ENCODE data around the gene PAQR3. TPM values are rescaled to one million over a fixed set of nuclear protein-coding genes. Genes with fewer than 3 reads are reported as not detected.

Gene PAQR3
- total and polyA plus RNA-seq, 2 experiments from 2014 or later = 15.9 to 36.3 TPM

DNA sequence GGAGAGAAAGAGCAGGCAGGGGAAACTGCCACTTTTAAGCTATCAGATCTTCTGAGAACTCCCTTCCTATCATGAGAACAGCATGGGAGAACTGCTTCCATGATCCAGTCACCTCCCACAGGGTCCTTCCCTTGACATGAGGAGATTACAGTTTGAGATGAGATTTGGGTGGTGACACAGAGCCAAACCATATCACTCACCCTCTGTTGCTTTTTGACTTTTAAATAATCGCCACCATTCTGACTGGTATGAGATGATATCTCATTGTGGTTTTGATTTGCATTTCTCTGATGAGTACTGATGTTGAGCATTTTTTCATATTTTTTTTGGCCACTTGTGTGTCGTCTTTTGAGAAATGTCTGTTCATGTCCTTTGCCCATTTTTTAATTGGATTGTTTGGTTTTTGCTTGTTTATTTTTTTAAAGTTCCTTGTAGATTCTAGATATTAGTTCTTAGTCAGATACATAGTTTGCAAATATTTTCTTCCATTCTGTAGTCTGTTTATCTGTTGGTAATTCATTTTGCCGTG is 6.5 kb upstream of the PAQR3 start:
- peaks cover 3% of the 10 kb centered on the region for H3K27me3 Mint-ChIP-seq (ENCODE audit: insufficient read depth, low read depth, poor library complexity)
- no peak for DNase-seq (ENCODE audit: low spot score)
- TF ChIP-seq, protein P1, sequence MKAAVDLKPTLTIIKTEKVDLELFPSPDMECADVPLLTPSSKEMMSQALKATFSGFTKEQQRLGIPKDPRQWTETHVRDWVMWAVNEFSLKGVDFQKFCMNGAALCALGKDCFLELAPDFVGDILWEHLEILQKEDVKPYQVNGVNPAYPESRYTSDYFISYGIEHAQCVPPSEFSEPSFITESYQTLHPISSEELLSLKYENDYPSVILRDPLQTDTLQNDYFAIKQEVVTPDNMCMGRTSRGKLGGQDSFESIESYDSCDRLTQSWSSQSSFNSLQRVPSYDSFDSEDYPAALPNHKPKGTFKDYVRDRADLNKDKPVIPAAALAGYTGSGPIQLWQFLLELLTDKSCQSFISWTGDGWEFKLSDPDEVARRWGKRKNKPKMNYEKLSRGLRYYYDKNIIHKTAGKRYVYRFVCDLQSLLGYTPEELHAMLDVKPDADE (IDR thresholded peaks at IDR 0.05) = no peak
- TF ChIP-seq NANOG (IDR thresholded peaks at IDR 0.05; ENCODE audit: borderline replicate concordance) (no peak), ZNF331 (CRISPR knock-in tag; IDR thresholded peaks at IDR 0.05; ENCODE audit: low read depth) (no peak), STAT1 (IDR thresholded peaks at IDR 0.05; ENCODE audit: unreplicated experiment) (no peak), EZH2 (IDR thresholded peaks at IDR 0.05; ENCODE audit: low read depth, unreplicated experiment) (no peak), CREB1 (CRISPR knock-in tag; IDR thresholded peaks at IDR 0.05; ENCODE audit: low read depth) (no peak), EZH2phosphoT487 (IDR thresholded peaks at IDR 0.05; ENCODE audit: unreplicated experiment) (no peak)
- TF ChIP-seq, protein P2, sequence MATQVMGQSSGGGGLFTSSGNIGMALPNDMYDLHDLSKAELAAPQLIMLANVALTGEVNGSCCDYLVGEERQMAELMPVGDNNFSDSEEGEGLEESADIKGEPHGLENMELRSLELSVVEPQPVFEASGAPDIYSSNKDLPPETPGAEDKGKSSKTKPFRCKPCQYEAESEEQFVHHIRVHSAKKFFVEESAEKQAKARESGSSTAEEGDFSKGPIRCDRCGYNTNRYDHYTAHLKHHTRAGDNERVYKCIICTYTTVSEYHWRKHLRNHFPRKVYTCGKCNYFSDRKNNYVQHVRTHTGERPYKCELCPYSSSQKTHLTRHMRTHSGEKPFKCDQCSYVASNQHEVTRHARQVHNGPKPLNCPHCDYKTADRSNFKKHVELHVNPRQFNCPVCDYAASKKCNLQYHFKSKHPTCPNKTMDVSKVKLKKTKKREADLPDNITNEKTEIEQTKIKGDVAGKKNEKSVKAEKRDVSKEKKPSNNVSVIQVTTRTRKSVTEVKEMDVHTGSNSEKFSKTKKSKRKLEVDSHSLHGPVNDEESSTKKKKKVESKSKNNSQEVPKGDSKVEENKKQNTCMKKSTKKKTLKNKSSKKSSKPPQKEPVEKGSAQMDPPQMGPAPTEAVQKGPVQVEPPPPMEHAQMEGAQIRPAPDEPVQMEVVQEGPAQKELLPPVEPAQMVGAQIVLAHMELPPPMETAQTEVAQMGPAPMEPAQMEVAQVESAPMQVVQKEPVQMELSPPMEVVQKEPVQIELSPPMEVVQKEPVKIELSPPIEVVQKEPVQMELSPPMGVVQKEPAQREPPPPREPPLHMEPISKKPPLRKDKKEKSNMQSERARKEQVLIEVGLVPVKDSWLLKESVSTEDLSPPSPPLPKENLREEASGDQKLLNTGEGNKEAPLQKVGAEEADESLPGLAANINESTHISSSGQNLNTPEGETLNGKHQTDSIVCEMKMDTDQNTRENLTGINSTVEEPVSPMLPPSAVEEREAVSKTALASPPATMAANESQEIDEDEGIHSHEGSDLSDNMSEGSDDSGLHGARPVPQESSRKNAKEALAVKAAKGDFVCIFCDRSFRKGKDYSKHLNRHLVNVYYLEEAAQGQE (IDR thresholded peaks at IDR 0.05; ENCODE audit: unreplicated experiment) = no peak

GRCh38 chr4:78944381-78944780 is 5.1 kb upstream of the PAQR3 start:
- H3K4me1 ChIP-seq (ENCODE audit: insufficient read depth) = peaks cover 8% of the 10 kb centered on the region
- H3K27ac Mint-ChIP-seq = no peak overlapping the region
- H3K36me3 Mint-ChIP-seq (ENCODE audit: low read depth) = no peaks in the 10 kb centered on the region
- H3K4me3 ChIP-seq = no peak overlapping the region
- no peaks in the 10 kb centered on the region for H4K20me1 ChIP-seq (replicated peaks; ENCODE audit: insufficient read depth)
- H3K79me2 ChIP-seq (replicated peaks; ENCODE audit: insufficient read depth) = no peaks in the 10 kb centered on the region
- no peaks in the 10 kb centered on the region for H3K9me3 Mint-ChIP-seq
- peaks cover 16% of the 10 kb centered on the region for H3K4me1 Mint-ChIP-seq
- peaks cover 15% of the 10 kb centered on the region for H3K27me3 ChIP-seq (ENCODE audit: insufficient read depth)
- H3K4me3 Mint-ChIP-seq = no peak overlapping the region
- DNase-seq (ENCODE audit: low spot score) (no peak), ATAC-seq (no peak)
- H2AFZ ChIP-seq = no peak overlapping the region
- no peaks in the 10 kb centered on the region for H3K36me3 ChIP-seq (ENCODE audit: insufficient read depth)
- no peaks in the 10 kb centered on the region for H3K9me2 ChIP-seq (ENCODE audit: insufficient read depth)
- H3K27ac ChIP-seq (ENCODE audit: low read depth) = no peak overlapping the region
- no peaks in the 10 kb centered on the region for H3F3A ChIP-seq (replicated peaks; ENCODE audit: low read depth)
- TF ChIP-seq CREB1 (CRISPR knock-in tag; IDR thresholded peaks at IDR 0.05; ENCODE audit: low read depth) (no peak), EZH2phosphoT487 (IDR thresholded peaks at IDR 0.05; ENCODE audit: unreplicated experiment) (no peak), EZH2 (IDR thresholded peaks at IDR 0.05; ENCODE audit: low read depth, unreplicated experiment) (no peak), JUNB (IDR thresholded peaks at IDR 0.05; ENCODE audit: unreplicated experiment) (no peak), POLR2AphosphoS5 (IDR thresholded peaks at IDR 0.05; ENCODE audit: low read depth) (no peak), CTCF (conservative IDR thresholded peaks at IDR 0.05; ENCODE audit: low read depth in 2 of 2) (no peak), ZNF114 (CRISPR knock-in tag; IDR thresholded peaks at IDR 0.05) (no peak), NANOG (IDR thresholded peaks at IDR 0.05; ENCODE audit: borderline replicate concordance) (no peak)
- TF ChIP-seq, protein P1 (IDR thresholded peaks at IDR 0.05) = no peak
- TF ChIP-seq, protein P2 (IDR thresholded peaks at IDR 0.05; ENCODE audit: unreplicated experiment) = no peak
- no peak overlapping the region for H3K4me2 ChIP-seq
- peaks cover 13% of the 10 kb centered on the region for H3K27me3 Mint-ChIP-seq (ENCODE audit: insufficient read depth, low read depth, poor library complexity)

More for the DNA sequence above, 6.5 kb upstream of the PAQR3 start:
- Mint-ChIP-seq H3K36me3 (ENCODE audit: low read depth) (no peaks in the 10 kb centered on the region), H3K27ac (no peak overlapping the region), H3K9me3 (no peaks in the 10 kb centered on the region), H3K4me1 (peaks cover 7% of the 10 kb centered on the region), H3K4me3 (no peak overlapping the region)
- Histone ChIP-seq H3F3A (replicated peaks; ENCODE audit: low read depth) (no peaks in the 10 kb centered on the region), H4K20me1 (replicated peaks; ENCODE audit: insufficient read depth) (no peaks in the 10 kb centered on the region), H3K9me2 (ENCODE audit: insufficient read depth) (no peaks in the 10 kb centered on the region), H2AFZ (no peak overlapping the region), H3K4me1 (ENCODE audit: insufficient read depth) (no peaks in the 10 kb centered on the region; the same call in 1 of the 2 replicates), H3K27me3 (ENCODE audit: insufficient read depth) (peaks cover 4% of the 10 kb centered on the region), H3K4me2 (no peak overlapping the region), H3K4me3 (no peak overlapping the region), H3K79me2 (replicated peaks; ENCODE audit: insufficient read depth) (no peaks in the 10 kb centered on the region), H3K27ac (ENCODE audit: low read depth) (no peak overlapping the region), H3K36me3 (ENCODE audit: insufficient read depth) (no peaks in the 10 kb centered on the region)
- ATAC-seq = no peak

All from GM23338 (cell line).